ENCODE data around the gene IRF2. TPM values are rescaled to one million over a fixed set of nuclear protein-coding genes. Genes with fewer than 3 reads are reported as not detected.

Gene IRF2
- polyA plus RNA-seq, 1 donor from 2014 or later = 1.4 TPM

DNA sequence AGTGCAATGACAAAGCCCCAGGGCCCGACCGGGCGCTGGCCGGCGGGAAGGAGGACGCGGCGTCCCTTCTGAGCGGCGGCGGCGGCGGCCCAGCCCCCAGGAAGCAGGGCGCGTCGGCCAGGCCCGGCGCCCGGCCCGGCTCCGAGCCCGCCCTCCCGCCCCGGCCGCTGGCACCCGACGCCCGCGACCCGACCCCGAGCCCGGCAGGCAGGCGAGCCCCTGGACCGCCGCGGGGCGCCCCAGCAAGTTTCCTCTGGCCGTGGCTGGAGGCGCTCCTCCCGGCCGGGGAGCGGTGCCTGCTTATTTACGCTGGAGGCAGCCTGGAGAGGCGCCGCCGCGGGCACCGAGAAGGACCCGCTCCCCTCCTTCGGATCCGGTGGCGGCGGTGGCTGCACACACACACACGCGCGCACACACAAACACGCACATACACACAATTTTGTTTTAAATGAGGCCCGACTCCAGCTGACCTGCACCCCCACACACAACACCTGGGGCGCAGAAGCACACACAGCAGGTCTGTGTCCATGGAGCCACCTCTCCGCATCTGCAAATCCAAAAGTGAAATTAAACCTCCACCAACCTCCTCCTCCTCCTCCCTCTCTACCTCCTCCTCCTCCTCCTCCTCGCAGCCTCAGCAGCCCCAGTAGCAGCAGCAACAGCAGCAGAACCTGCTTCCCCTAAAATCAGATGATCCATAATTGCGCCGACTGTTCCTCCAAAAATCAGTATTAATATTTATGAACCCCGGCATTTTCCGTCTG is 669 bp downstream of the IRF2 start:
- H3K36me3 ChIP-seq (ENCODE audit: insufficient read depth, low read length) = no peaks in the 10 kb centered on the region
- H3K9ac ChIP-seq (ENCODE audit: low read length) = peak overlapping the region; percentile 74
- H3K4me3 ChIP-seq (ENCODE audit: low read length) = peak overlapping the region; percentile 88
- no peaks in the 10 kb centered on the region for H3F3A ChIP-seq (ENCODE audit: insufficient read depth, low read length, poor library complexity, severe bottlenecking)
- peaks cover 22% of the 10 kb centered on the region for H3K79me2 ChIP-seq (replicated peaks; ENCODE audit: insufficient read depth, low read length)
- peak overlapping the region; percentile 88 for H3K4me2 ChIP-seq (ENCODE audit: low read length)
- H3K9me2 ChIP-seq (ENCODE audit: insufficient read depth, low read length) = no peaks in the 10 kb centered on the region
- H3K27me3 ChIP-seq (ENCODE audit: insufficient read depth, low read depth, low read length) = peaks cover 2% of the 10 kb centered on the region
- no peaks in the 10 kb centered on the region for H3K9me3 ChIP-seq (ENCODE audit: low read length)
- H2AFZ ChIP-seq (ENCODE audit: low read depth, low read length) = peak overlapping the region; percentile 60
- TF ChIP-seq SMC3 (conservative IDR thresholded peaks at IDR 0.05; ENCODE audit: poor library complexity) = peak; percentile 20
- no peak for TF ChIP-seq EP300 (conservative IDR thresholded peaks at IDR 0.05; ENCODE audit: poor library complexity, severe bottlenecking)
- H4K20me1 ChIP-seq (ENCODE audit: insufficient read depth) = no peaks in the 10 kb centered on the region
- H3K27ac ChIP-seq (ENCODE audit: low read length) = peak overlapping the region; percentile 37

DNA sequence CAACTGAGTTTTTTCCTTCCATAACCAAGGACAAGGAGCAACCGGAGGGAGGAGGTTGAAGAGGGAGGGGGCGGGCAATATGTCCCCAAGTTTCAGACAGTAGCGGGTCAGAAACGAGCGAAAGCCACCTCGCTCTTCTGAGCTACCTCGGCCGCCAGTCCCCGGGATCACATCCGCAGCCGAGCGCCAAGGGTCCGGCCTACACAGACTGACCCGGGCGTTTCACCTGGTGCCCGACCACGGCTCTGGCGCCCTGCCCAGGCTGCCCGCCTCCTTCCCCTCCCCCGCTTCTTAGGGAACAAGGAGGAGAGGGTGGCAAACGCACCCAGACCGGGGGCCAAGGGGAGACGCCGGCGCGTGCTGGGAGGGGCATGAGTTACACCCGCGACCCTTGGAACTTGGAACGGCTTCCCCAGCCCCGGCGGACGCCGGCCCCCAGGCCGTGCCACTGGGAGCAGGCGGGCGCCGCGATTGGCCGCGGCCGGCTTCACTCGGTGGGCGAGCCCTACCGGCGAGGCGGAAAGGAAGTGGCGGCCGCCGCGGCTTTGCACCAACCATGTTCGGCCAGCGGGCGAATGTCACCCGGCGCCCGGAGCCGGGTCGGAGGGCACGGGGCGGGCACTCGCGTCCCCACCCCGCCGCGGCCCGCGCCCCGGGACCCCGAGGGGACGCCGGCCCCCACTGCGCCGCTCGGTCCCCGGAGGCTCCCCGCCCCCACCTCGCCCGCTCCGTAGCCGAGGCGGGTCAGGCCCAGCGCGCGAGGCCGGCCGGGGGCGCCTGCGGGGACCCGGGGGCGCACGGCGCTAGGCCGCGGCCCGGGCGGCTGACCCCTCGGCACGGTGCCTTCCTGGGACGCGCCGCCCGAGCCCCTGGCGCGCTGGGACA is 1.5 kb downstream of the IRF2 start:
- TF ChIP-seq, protein P1, sequence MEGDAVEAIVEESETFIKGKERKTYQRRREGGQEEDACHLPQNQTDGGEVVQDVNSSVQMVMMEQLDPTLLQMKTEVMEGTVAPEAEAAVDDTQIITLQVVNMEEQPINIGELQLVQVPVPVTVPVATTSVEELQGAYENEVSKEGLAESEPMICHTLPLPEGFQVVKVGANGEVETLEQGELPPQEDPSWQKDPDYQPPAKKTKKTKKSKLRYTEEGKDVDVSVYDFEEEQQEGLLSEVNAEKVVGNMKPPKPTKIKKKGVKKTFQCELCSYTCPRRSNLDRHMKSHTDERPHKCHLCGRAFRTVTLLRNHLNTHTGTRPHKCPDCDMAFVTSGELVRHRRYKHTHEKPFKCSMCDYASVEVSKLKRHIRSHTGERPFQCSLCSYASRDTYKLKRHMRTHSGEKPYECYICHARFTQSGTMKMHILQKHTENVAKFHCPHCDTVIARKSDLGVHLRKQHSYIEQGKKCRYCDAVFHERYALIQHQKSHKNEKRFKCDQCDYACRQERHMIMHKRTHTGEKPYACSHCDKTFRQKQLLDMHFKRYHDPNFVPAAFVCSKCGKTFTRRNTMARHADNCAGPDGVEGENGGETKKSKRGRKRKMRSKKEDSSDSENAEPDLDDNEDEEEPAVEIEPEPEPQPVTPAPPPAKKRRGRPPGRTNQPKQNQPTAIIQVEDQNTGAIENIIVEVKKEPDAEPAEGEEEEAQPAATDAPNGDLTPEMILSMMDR (IDR thresholded peaks at IDR 0.05; ENCODE audit: poor library complexity, severe bottlenecking) = peak; percentile 17
- TF ChIP-seq POLR2AphosphoS5 (IDR thresholded peaks at IDR 0.05) = no peak
- TF ChIP-seq, protein P2, sequence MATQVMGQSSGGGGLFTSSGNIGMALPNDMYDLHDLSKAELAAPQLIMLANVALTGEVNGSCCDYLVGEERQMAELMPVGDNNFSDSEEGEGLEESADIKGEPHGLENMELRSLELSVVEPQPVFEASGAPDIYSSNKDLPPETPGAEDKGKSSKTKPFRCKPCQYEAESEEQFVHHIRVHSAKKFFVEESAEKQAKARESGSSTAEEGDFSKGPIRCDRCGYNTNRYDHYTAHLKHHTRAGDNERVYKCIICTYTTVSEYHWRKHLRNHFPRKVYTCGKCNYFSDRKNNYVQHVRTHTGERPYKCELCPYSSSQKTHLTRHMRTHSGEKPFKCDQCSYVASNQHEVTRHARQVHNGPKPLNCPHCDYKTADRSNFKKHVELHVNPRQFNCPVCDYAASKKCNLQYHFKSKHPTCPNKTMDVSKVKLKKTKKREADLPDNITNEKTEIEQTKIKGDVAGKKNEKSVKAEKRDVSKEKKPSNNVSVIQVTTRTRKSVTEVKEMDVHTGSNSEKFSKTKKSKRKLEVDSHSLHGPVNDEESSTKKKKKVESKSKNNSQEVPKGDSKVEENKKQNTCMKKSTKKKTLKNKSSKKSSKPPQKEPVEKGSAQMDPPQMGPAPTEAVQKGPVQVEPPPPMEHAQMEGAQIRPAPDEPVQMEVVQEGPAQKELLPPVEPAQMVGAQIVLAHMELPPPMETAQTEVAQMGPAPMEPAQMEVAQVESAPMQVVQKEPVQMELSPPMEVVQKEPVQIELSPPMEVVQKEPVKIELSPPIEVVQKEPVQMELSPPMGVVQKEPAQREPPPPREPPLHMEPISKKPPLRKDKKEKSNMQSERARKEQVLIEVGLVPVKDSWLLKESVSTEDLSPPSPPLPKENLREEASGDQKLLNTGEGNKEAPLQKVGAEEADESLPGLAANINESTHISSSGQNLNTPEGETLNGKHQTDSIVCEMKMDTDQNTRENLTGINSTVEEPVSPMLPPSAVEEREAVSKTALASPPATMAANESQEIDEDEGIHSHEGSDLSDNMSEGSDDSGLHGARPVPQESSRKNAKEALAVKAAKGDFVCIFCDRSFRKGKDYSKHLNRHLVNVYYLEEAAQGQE (IDR thresholded peaks at IDR 0.05; ENCODE audit: borderline replicate concordance) = no peak
- Histone ChIP-seq H3K27me3 (ENCODE audit: insufficient read depth, low read depth, low read length) (peaks cover 2% of the 10 kb centered on the region), H3K36me3 (ENCODE audit: insufficient read depth, low read length) (no peaks in the 10 kb centered on the region), H3K27ac (ENCODE audit: low read length) (peak overlapping the region; percentile 31), H3K9me2 (ENCODE audit: insufficient read depth, low read length) (no peaks in the 10 kb centered on the region), H3K4me2 (ENCODE audit: low read length) (peak overlapping the region; percentile 73), H3K9ac (ENCODE audit: low read length) (peak overlapping the region; percentile 74), H2AFZ (ENCODE audit: low read depth, low read length) (peak overlapping the region; percentile 69), H3F3A (ENCODE audit: insufficient read depth, low read length, poor library complexity, severe bottlenecking) (no peaks in the 10 kb centered on the region), H3K4me3 (ENCODE audit: low read length) (peak overlapping the region; percentile 88), H3K9me3 (ENCODE audit: low read length) (no peaks in the 10 kb centered on the region), H3K79me2 (replicated peaks; ENCODE audit: insufficient read depth, low read length) (peaks cover 22% of the 10 kb centered on the region), H4K20me1 (ENCODE audit: insufficient read depth) (no peaks in the 10 kb centered on the region)
